ENCODE data around the gene GPR149.
"Not testable (repeated sequence)": the region's sequence is repeated elsewhere in the genome, so short reads cannot be mapped to it uniquely, and the experiment has no call there.

The GPR149 gene, protein sequence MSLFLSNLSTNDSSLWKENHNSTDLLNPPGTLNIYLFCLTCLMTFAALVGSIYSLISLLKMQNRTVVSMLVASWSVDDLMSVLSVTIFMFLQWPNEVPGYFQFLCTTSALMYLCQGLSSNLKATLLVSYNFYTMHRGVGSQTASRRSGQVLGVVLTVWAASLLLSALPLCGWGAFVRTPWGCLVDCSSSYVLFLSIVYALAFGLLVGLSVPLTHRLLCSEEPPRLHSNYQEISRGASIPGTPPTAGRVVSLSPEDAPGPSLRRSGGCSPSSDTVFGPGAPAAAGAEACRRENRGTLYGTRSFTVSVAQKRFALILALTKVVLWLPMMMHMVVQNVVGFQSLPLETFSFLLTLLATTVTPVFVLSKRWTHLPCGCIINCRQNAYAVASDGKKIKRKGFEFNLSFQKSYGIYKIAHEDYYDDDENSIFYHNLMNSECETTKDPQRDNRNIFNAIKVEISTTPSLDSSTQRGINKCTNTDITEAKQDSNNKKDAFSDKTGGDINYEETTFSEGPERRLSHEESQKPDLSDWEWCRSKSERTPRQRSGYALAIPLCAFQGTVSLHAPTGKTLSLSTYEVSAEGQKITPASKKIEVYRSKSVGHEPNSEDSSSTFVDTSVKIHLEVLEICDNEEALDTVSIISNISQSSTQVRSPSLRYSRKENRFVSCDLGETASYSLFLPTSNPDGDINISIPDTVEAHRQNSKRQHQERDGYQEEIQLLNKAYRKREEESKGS

DNA sequence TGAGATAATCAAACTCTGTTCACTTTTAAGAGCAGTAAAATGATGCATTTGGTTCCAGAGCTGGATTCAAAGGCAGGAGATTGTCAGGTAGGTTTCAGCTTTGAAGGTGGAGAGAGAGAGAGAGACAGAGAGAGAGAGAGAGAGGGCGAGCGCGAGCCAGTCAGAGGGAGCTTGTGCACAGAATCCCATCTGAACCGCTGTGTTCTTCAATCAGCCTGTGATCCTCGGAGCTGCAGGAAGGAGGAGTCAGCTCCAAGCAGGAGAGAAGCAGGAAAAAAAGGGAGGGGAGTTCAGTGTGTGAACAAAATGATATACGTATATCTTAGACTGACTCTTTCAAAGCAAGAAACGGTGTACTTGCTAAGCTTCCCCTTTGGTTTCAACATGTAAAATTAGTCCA, at the start of gene GPR149:
GPR149 (minus strand) TSS at position 177 of the 400 bp plus-strand sequence. CDS start 575 bp downstream, outside the sequence.
- DNase-seq (ENCODE audit: low read depth in 2 of 2): no peak

DNA sequence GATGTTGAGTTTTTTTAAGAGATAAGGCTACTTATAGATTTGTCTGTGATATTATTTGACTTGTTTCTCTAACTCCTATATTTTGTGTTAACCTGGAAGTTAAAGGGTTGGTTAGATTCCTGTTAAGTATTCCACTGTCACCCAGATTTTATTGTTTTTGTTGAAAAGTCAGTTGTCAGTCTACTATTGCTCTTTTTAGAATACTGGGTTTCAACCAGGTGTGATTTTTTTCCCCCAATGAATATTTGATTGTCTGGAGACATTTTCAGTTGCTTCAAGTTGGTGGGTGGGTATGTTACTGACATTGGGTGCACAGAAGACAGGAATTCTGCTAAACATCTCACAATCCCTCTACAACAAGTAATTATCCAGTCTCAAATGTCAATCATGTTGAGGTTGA, 43.8 kb upstream of the GPR149 start:
- no peak for DNase-seq (ENCODE audit: low read depth in 2 of 2)

DNA sequence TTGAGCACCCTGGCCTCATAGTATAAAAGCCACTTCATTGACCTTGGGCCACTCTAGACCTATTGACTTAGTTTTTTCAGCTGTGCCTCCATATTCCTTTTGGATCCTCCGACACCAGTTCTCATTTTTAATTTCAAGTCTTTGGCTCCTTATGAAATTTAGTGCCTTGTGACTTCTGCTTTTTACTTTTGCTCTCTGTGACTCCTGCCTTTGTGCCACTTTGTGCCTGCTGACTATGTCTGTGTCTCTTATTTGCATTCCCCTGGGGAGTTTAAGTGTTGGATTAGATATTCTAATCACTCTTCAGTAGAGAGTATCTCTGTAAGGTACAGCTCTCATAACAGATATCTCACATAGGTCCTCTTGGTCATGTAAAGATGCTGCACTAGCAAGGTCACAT, 39.6 kb upstream of the GPR149 start:
- DNase-seq (ENCODE audit: low read depth in 2 of 2): no peak

DNA sequence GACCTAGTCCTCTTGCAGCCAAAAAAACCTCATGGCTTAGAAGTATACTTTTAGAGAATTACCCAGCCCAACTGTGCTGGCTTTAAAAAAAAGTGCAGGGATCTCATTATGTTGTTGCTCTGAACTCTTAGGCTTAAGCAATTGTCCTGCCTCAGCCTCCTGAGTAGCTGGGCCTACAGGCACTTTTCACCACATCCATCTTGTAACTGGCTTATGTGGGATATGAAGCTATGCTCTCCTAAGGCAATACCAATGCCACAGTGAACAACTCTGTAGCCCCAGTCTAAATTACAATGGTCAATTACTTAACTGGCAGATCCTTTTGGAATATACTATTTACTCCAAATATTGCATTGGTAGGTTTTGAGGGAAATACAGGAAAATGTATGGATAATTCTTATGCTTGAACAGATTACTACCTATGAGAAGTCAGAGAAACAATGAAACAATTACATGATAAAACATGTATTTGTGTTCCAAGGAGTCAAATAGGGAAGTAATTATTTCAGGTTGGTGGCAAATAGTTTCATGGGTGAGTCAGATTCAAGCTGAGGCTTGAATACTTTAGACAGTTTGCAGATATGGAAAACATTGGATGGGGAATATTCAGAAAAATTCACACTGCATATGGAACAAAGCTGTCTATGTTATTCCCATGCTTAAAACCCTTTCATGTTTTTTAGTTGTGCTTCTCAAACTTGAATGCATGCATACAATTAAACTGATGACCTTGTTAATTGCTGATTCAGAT, 34.6 kb upstream of the GPR149 start:
- no peak for DNase-seq (ENCODE audit: low read depth in 2 of 2)

DNA sequence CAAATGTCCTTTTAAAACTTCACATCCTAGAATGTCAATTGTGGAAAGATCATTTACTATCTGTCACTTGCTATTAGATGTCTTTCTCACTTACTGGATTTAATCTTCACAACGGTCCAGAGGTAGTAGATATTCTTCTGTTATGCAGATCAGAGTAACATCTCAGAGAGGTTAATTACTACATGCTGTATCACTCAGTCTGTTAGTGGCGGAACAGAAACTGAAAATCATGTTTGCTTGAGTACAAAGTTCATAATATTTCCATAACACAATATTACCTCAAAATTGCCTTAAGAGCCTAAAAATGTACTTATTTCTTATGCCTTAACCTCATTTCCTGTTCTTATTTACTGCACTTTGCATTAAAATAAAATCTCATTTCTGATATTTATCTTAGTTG, 28.6 kb upstream of the GPR149 start:
- DNase-seq (ENCODE audit: low read depth in 2 of 2): no peak

DNA sequence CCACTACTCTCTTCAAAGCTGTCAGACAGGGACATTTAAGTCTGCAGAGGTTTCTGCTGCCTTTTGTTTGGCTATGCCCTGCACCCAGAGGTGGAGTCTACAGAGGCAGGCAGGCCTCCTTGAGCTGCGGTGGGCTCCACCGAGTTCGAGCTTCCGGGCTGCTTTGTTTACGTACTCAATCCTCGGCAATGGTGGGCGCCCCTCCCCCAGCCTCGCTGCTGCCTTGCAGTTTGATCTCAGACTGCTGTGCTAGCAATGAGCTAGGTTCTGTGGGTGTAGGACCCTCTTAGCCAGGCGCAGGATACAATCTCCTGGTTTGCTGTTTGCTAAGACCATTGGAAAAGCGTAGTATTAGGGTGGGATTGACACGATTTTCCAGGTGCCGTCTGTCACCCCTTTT, 9.1 kb upstream of the GPR149 start:
- not testable (repeated sequence) for DNase-seq (ENCODE audit: low read depth in 2 of 2)

DNA sequence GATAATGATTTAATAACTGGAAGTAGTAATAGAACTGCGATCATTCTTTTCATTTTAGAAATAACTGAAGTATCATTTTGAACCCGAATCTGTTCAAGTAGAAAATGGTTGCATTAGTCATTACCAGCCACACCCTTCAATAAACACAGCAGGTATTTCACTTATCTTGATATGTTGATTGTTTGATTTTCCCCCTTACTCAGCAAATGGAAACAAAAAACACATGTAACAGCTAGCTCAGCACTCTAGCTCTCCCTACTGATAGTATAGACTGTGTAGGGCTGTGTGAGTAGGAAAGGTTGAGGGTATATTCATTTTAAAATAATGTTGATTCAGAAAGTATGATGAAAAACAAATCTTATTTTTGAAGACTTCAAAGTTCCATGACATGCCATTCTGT, 1.1 kb upstream of the GPR149 start:
- no peak for DNase-seq (ENCODE audit: low read depth in 2 of 2)

DNA sequence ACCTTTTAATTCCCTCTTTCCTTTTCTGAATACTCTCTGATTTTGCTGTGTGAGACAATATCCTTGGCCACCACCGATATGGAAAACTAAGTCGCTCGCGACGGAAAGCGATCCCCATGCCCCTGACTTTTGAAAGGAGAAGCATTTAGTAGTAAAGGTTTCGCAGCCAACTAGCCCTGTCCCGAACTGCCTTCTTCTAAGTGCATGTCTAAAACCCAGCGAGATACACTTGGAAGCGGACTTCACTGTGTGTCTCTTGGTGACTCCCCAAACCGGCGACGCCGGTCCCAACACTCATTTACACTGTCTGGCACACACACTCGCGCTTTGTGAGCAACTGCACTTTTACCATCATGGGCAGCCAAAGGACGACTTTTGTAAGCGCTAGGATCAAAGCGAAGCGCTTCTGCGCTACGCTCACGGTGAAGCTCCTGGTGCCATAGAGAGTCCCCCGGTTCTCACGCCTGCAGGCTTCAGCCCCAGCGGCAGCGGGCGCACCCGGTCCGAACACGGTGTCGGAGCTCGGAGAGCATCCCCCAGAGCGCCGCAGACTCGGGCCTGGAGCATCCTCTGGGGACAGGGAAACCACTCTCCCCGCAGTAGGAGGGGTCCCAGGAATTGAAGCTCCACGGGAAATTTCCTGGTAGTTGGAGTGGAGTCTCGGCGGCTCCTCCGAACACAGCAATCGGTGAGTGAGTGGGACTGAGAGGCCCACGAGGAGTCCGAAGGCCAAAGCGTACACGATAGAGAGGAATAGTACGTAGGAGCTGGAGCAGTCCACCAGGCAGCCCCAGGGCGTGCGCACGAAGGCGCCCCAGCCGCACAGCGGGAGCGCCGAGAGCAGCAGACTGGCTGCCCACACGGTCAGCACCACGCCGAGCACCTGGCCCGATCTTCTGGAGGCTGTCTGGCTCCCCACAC, 1.4 kb downstream of the GPR149 start:
- no peak for DNase-seq (ENCODE audit: low read depth in 2 of 2)

DNA sequence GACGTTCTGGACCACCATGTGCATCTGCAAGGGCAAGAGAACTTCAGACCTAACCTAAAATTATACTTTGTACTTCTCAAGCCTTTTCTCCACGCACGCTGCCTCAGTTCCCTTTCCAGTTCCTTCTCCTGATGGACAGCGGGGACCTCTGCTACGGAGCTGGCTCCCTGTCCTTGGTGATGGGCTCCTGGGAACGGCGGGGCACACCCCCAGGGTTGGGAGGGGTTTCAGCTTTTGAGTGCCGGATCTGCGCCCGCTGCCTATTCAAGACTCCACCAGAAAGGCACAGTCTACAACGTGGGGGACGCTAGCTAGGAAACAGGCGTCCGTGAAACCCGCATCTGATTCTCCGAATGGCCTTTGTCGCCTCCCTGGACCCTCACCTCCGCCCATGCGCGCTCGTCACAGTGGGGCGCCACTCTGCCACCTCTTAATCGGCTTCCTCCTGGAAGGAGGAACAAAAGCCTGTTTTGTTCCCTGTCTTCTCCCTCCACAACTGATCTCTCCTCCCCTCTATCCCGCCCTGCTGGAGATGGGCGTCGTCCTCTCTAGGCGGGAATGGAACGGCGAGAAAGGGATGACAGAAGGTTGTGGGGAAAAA, 2.2 kb downstream of the GPR149 start:
- DNase-seq (ENCODE audit: low read depth in 2 of 2): no peak

DNA sequence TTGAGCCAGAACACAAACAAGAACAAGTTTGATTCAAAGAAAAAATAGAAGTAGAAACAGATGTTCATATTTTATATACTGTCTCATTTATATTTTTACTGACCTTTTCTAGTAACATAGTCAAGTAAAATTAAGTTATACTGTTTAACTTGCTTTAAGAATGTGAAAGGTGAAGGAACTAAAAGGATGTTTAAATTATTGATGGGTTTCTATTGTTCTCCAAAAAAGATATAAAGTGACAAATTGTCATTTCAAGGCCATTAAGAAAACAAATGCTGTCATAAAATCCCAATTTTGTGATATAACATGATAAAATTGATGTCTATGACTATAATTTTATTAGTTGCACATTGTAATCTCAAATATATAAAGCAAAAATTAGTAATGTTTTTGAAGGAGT, 7.3 kb downstream of the GPR149 start:
- DNase-seq (ENCODE audit: low read depth in 2 of 2): no peak

DNA sequence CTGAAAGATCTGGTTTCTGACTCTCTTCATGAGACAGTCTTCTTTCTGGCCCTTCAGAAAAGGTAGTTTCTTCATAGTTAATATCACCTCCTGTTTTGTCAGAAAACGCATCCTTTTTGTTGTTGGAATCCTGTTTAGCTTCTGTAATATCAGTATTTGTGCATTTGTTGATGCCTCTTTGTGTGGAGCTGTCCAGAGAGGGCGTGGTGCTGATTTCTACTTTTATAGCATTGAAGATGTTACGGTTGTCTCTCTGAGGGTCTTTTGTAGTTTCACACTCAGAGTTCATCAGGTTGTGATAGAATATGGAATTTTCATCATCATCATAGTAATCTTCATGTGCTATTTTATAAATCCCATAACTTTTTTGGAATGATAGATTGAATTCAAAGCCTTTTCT, 8.9 kb downstream of the GPR149 start:
- DNase-seq (ENCODE audit: low read depth in 2 of 2): no peak

DNA sequence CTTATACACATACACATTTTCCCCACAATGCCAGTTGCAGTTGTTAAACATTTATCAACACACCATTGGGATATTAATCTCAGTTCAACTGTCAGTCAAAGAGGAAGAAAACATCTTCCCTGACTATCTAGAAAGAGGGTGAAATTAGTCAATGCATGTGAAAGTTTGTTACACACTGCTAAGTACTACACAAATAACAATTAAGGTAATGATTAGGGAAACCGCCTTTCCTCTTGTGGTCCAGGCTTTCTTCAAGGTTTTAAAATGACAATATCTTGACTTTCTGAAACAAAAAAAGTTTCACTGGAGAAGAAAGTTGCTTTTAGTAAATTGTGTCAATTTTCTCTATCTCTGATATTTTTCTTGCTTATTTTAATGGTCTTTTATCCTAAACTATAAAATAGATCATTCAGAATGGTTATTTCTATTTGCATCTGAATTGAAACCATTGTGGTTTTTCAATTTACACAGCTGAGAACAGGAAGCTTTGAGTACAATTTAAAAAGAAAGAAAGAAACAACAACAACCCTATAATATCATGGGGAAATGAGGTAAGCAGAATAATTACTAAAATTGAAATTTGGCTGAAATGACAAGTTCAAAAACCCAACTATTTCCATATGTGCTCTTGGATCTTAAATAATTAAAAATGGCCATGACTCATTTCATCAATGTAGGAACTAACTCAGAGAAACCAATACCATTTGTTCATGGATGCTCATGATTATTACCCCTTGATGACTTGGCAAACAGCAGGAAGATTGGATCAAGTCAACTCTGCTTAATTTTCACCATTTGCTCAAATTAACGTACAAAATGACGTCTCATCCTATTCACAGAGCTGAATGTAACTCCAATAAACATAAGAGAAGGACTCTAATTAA, 31.7 kb downstream of the GPR149 start:
- no peak for DNase-seq (ENCODE audit: low read depth in 2 of 2)

DNA sequence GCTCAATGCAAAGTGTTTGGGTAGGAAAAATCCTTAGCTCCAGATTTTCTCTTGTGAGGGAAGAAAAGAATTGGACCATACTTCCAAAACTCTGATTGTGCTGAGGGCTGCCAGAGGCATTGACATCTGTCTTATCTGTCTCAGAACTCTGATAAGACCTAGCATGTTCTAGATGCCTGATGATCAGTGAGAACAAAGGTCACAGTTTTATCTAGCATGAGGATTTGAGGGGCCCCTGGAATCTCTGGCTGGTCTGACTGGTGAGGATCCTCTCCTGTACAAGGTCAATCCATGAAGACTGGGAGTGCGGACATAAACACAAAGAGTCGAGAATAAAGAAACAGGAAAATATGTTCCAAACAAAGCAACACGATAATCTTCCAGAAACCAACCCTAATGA, 40.1 kb downstream of the GPR149 start:
- DNase-seq (ENCODE audit: low read depth in 2 of 2): no peak

DNA sequence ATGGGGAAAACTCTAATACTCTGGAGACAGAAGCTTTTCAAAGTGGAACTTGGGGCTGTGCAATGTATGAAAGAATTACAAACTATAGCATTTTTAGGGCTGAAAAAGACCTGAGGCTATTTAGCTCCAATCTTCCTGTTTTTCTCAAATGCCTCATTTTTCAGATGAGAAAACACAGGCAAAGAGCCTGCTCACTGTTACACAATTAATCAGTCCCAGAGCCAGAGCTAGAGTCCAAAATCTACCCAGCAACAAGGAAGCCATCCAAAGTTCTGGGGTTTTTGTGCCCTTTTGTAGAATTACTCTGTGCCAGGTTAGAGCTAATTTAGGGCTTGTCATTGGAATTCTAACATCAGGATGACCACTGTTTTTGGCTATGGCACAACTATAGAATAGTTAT, 45.5 kb downstream of the GPR149 start:
- no peak for DNase-seq (ENCODE audit: low read depth in 2 of 2)

DNA sequence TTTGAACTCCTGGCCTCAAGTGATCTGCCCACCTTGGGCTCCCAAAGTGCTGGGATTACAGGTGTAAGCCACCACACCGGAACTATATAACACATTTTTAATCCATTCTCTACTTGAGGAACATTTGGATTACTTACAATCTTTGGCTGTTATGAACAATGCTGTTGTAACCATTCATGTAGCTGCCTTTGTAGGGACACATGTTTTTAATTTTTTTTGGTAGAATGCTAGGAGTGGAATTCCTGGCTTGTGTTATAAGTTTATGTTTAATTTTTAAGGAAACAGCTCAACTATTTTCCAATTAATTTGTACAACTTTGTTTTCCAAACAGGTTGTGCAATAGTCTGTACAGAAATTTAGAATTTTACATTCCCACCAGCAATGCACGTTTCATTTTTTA, 51.7 kb downstream of the GPR149 start:
- DNase-seq (ENCODE audit: low read depth in 2 of 2): no peak

DNA sequence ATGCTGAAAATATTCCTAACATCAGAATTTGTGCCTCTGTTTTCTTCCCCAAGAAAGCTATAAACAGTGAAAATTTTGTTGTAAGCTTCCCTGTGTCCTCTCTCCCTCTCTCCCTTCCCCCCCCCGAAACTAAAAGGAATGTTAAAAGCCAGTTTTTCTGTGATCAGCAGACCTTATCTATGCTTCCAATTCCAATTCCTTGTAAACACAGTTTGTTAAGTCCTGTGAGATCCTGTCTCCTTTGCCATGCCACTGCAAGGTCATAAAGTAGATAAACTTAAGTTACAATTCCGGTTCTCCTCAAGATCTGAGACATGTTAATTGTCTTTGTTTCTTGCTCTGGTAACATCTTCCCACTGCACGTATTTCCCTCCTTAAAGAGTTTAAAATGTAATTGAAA, 62.8 kb downstream of the GPR149 start:
- no peak for DNase-seq (ENCODE audit: low read depth in 2 of 2)

DNA sequence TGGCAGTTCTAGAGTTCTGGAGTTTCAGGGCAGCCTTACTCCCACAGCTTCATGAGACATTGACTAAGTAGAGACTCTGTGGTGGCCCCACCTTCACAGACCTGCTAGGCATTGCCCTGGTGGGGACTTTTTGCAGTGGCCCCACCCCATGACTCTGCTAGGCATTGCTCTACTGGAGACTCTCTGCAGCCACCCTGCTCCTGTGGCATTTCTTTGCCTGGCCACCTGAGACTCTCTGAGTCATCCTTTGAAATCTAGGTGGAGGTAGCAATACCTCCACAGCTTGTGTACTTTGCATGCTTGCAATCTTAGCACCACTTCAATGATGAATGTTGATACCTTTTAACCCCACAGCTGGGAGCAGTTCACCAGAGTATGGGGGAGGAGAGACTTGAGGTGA, 65.1 kb downstream of the GPR149 start:
- DNase-seq (ENCODE audit: low read depth in 2 of 2): no peak

DNA sequence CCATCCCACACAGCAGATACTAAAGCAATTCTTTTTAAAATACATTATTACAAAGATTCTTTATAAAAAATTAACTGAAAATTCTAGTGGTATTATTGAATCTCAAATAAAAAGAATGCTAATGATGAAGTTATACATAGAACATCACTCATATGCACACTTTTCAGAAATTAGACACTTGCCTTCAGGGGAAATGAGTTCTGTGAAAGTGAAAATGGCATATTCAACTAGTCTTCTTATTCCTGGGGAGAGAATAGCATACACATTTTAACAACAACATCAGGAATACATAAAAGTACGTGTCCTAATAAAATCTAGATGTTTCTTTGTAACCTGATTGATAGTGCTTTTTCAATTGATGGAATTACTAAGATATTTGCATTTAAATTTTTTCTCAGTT, 68.9 kb downstream of the GPR149 start:
- no peak for DNase-seq (ENCODE audit: low read depth in 2 of 2)

DNA sequence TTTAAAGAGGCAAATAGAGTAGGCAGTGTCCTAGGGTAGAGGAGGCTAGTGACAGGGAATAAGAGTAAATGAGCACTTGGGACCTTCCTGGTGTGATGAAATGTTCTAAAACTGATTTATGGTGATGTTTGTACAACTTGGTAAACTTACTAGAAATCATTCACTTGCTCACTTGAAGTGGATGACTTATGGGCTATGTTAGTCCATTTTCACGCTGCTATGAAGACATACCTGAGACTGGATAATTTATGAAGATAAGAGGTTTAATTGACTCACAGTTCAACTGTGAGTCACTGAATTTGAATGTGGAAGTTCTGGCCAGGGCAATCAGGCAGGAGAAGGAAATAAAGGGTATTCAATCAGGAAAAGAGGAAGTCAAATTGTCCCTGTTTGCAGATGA, 74.0 kb downstream of the GPR149 start:
- no peak for DNase-seq (ENCODE audit: low read depth in 2 of 2)

DNA sequence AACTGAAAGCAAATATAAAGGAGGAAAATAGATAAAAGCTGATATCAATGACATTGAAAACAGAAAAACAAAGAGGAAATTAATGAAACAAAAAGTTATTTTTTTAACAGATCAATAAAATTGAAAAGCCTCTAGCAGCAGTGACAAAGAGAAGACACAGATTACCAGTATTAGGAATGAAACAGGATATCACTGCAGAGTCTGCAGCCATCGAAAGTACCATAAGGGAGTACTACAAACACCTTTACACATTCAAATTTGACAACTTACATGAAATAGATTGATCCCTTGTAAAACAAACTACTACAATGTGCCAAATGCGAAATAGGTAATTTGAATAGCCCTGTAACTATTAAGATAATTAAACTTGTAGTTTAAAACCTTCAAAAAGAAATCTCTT, 80.8 kb downstream of the GPR149 start:
- DNase-seq (ENCODE audit: low read depth in 2 of 2): no peak

All from fibroblast of skin of left biceps (primary cell).